MM.1S (cell line): ENCODE results near the gene LCNL1.

Experiments
- DNase-seq: peaks from one replicate; pipeline ENCODE4 v3.0.0-alpha.2; 2015
- H2AFZ ChIP-seq: fragments of 300-600 bp; sonication (generic); 2 replicates; pipeline ENCODE4 v1.6.0; 2016; ENCODE audit warnings: antibody characterized with exemption, low read length
- H3F3A ChIP-seq: fragments of 300-600 bp; sonication (generic); 2 replicates; pipeline ENCODE4 v1.6.1; 2016; ENCODE audit warnings: mild to moderate bottlenecking, antibody characterized with exemption, low read length, moderate library complexity, mixed read lengths; ENCODE audit not compliant: insufficient read depth
- H3K27ac ChIP-seq: fragments of 300-600 bp; sonication (generic); 2 replicates; pipeline ENCODE4 v1.5.1; 2016; ENCODE audit warnings: mild to moderate bottlenecking, low read length
- H3K27me3 ChIP-seq: fragments of 300-600 bp; sonication (generic); replicated peaks from 2 replicates; pipeline ENCODE4 v1.6.0; 2016; ENCODE audit warnings: low read length; ENCODE audit not compliant: insufficient read depth
- H3K36me3 ChIP-seq: fragments of 300-600 bp; sonication (generic); replicated peaks from 2 replicates; pipeline ENCODE4 v1.6.1; 2016; ENCODE audit warnings: mild to moderate bottlenecking, low read length, mixed read lengths; ENCODE audit not compliant: insufficient read depth
- H3K4me1 ChIP-seq: fragments of 300-600 bp; sonication (generic); 2 replicates; pipeline ENCODE4 v1.6.1; 2016; ENCODE audit warnings: low read length, mixed read lengths
- H3K4me2 ChIP-seq: fragments of 300-600 bp; sonication (generic); 2 replicates; pipeline ENCODE4 v1.6.0; 2016; ENCODE audit warnings: low read depth, low read length
- H3K4me3 ChIP-seq: fragments of 300-600 bp; sonication (generic); 2 replicates; pipeline ENCODE4 v1.5.1; 2016; ENCODE audit warnings: low read length, mixed read lengths
- H3K79me2 ChIP-seq: fragments of 300-600 bp; sonication (generic); 2 replicates; pipeline ENCODE4 v1.6.1; 2016; ENCODE audit warnings: mixed run types, low read length, mixed read lengths
- H3K9ac ChIP-seq: fragments of 300-600 bp; sonication (generic); 2 replicates; pipeline ENCODE4 v1.6.1; 2016; ENCODE audit warnings: low read length, mixed read lengths
- H3K9me2 ChIP-seq: fragments of 300-600 bp; sonication (generic); replicated peaks from 2 replicates; pipeline ENCODE4 v1.6.1; 2016; ENCODE audit warnings: mild to moderate bottlenecking, low read length, mixed read lengths; ENCODE audit not compliant: insufficient read depth
- H3K9me3 ChIP-seq: fragments of 300-600 bp; sonication (generic); replicated peaks from 2 replicates; pipeline ENCODE4 v1.6.1; 2016; ENCODE audit warnings: mild to moderate bottlenecking, low read length, mixed read lengths; ENCODE audit not compliant: insufficient read depth
- H4K20me1 ChIP-seq: fragments of 300-600 bp; sonication (generic); 2 replicates; pipeline ENCODE4 v1.6.1; 2016; ENCODE audit warnings: mild to moderate bottlenecking, low read length, moderate library complexity, mixed read lengths; ENCODE audit not compliant: insufficient read depth
- CTCF ChIP-seq: fragments of 300-600 bp; sonication (generic); IDR thresholded peaks from 2 replicates; pipeline ENCODE4 v1.5.1; 2016; ENCODE audit warnings: antibody characterized with exemption, low read length, mixed read lengths
- EZH2 ChIP-seq: fragments of 300-600 bp; sonication (generic); optimal IDR thresholded peaks from 2 replicates; pipeline ENCODE3; 2017; ENCODE audit warnings: low read depth, mild to moderate bottlenecking, antibody characterized with exemption, low read length, mixed read lengths
- EZH2phosphoT487 ChIP-seq: fragments of 300-600 bp; sonication (generic); IDR thresholded peaks from 2 replicates; pipeline ENCODE4 v1.6.1; 2018; ENCODE audit warnings: antibody characterized with exemption, low read length

The LCNL1 gene

GRCh38 chr9:136951541-136952320, 31.1 kb upstream of the LCNL1 start, which contains the start of gene LCN12:
LCN12 (plus strand) TSS chr9:136952273; CDS start chr9:136952328, 55 bp downstream.
- peaks cover 37% of the 10 kb centered on the region for H3K27me3 ChIP-seq
- TF ChIP-seq CTCF (no peak), EZH2 (no peak)
- no peak within 1 kb of the TSS for H3K4me3 ChIP-seq
- no peaks in the 10 kb centered on the region for H3K79me2 ChIP-seq
- no peak for DNase-seq
- H3K4me2 ChIP-seq = no peak within 1 kb of the TSS
- no peak within 1 kb of the TSS for H3K27ac ChIP-seq
- H3K9me3 ChIP-seq = no peaks in the 10 kb centered on the region
- H3K9ac ChIP-seq = no peak within 1 kb of the TSS
- no peaks in the 10 kb centered on the region for H3F3A ChIP-seq
- no peak within 1 kb of the TSS for H2AFZ ChIP-seq
- H4K20me1 ChIP-seq = no peaks in the 10 kb centered on the region
- H3K36me3 ChIP-seq = no peaks in the 10 kb centered on the region
- H3K9me2 ChIP-seq = no peaks in the 10 kb centered on the region
- H3K4me1 ChIP-seq = peaks cover 6% of the 10 kb centered on the region; the same call in 1 of the 2 replicates

- Histone ChIP-seq H3K9me2 (no peaks in the 10 kb centered on the region), H3F3A (no peaks in the 10 kb centered on the region), H3K4me2 (no peak overlapping the region), H3K79me2 (no peaks in the 10 kb centered on the region), H4K20me1 (no peaks in the 10 kb centered on the region), H3K27ac (no peak overlapping the region), H3K36me3 (no peaks in the 10 kb centered on the region), H3K9me3 (no peaks in the 10 kb centered on the region), H3K4me1 (peaks cover 6% of the 10 kb centered on the region; the same call in 1 of the 2 replicates), H3K4me3 (no peak overlapping the region), H3K27me3 (peaks cover 38% of the 10 kb centered on the region), H2AFZ (no peak overlapping the region), H3K9ac (no peak overlapping the region)
- TF ChIP-seq EZH2 (no peak), EZH2phosphoT487 (no peak), CTCF (no peak)
- no peak for DNase-seq
Observed at GRCh38 chr9:136952321-136952850, 30.4 kb upstream of the LCNL1 start.

GRCh38 chr9:136952876-136953770, 29.7 kb upstream of the LCNL1 start:
- Histone ChIP-seq H2AFZ (no peak overlapping the region), H3K27ac (no peak overlapping the region), H3K9me2 (no peaks in the 10 kb centered on the region), H4K20me1 (no peaks in the 10 kb centered on the region), H3K27me3 (peaks cover 46% of the 10 kb centered on the region), H3K9ac (no peak overlapping the region), H3K36me3 (no peaks in the 10 kb centered on the region), H3K4me1 (peaks cover 6% of the 10 kb centered on the region; the same call in 1 of the 2 replicates), H3K4me3 (no peak overlapping the region), H3K79me2 (no peaks in the 10 kb centered on the region), H3K9me3 (no peaks in the 10 kb centered on the region), H3K4me2 (no peak overlapping the region), H3F3A (no peaks in the 10 kb centered on the region)
- no peak for TF ChIP-seq EZH2phosphoT487
- TF ChIP-seq CTCF = no peak
- no peak for TF ChIP-seq EZH2
- no peak for DNase-seq
